ENCODE data around the gene NHERF1. TPM values are rescaled to one million over a fixed set of nuclear protein-coding genes. Genes with fewer than 3 reads are reported as not detected.

Gene NHERF1
- total RNA-seq, 1 donor from 2014 or later, result 36.3 TPM

- DNase-seq (ENCODE audit: low read depth) (no peak), FAIRE-seq (no peak)
- Histone ChIP-seq H3K4me2 (ENCODE audit: low read length) (no peak overlapping the region), H3K9ac (ENCODE audit: low read length) (no peak overlapping the region), H3K9me3 (ENCODE audit: insufficient read depth, low read depth, low read length) (no peaks in the 10 kb centered on the region), H3K4me3 (ENCODE audit: insufficient read depth, low read depth, low read length) (no peak overlapping the region), H3K79me2 (ENCODE audit: insufficient read depth, low read length) (no peaks in the 10 kb centered on the region), H2AFZ (ENCODE audit: low read depth, low read length) (no peak overlapping the region), H3K36me3 (ENCODE audit: insufficient read depth, low read length) (no peaks in the 10 kb centered on the region), H3K4me1 (ENCODE audit: insufficient read depth, low read length) (peaks cover 12% of the 10 kb centered on the region), H4K20me1 (ENCODE audit: insufficient read depth, low read length) (no peaks in the 10 kb centered on the region), H3K27ac (ENCODE audit: low read depth, low read length) (no peak overlapping the region), H3K27me3 (ENCODE audit: insufficient read depth, low read length) (peaks cover 28% of the 10 kb centered on the region)
- no peaks in the 10 kb centered on the region for H3K9me3 Mint-ChIP-seq (ENCODE audit: unreplicated experiment)
- no peak overlapping the region for H3K4me3 Mint-ChIP-seq (ENCODE audit: unreplicated experiment)
- TF ChIP-seq EZH2 (IDR thresholded peaks at IDR 0.05; ENCODE audit: insufficient read depth, low read length), result no peak
- TF ChIP-seq CTCF (IDR thresholded peaks at IDR 0.05; ENCODE audit: insufficient read depth, low read depth, low read length), result no peak
- no peaks in the 10 kb centered on the region for H3K36me3 Mint-ChIP-seq (ENCODE audit: low read depth, unreplicated experiment)
- H3K4me1 Mint-ChIP-seq (ENCODE audit: low read depth, unreplicated experiment), result peaks cover 9% of the 10 kb centered on the region
- H3K27ac Mint-ChIP-seq (ENCODE audit: unreplicated experiment), result no peak overlapping the region
- peaks cover 27% of the 10 kb centered on the region for H3K27me3 Mint-ChIP-seq (ENCODE audit: low read depth, unreplicated experiment)
Observed at GRCh38 chr17:74742153-74742515, 6.3 kb upstream of the NHERF1 start.

- Mint-ChIP-seq H3K4me3 (ENCODE audit: unreplicated experiment) (no peak overlapping the region), H3K27ac (ENCODE audit: unreplicated experiment) (peak overlapping the region; percentile 31), H3K9me3 (ENCODE audit: unreplicated experiment) (no peaks in the 10 kb centered on the region), H3K4me1 (ENCODE audit: low read depth, unreplicated experiment) (peaks cover 11% of the 10 kb centered on the region), H3K27me3 (ENCODE audit: low read depth, unreplicated experiment) (peaks cover 20% of the 10 kb centered on the region), H3K36me3 (ENCODE audit: low read depth, unreplicated experiment) (no peaks in the 10 kb centered on the region)
- no peaks in the 10 kb centered on the region for H3K36me3 ChIP-seq (ENCODE audit: insufficient read depth, low read length)
- no peak overlapping the region for H3K27ac ChIP-seq (ENCODE audit: low read depth, low read length)
- no peak overlapping the region for H3K4me2 ChIP-seq (ENCODE audit: low read length)
- TF ChIP-seq CTCF (IDR thresholded peaks at IDR 0.05; ENCODE audit: insufficient read depth, low read depth, low read length), result no peak
- no peak for TF ChIP-seq EZH2 (IDR thresholded peaks at IDR 0.05; ENCODE audit: insufficient read depth, low read length)
- H3K9me3 ChIP-seq (ENCODE audit: insufficient read depth, low read depth, low read length), result no peaks in the 10 kb centered on the region
- DNase-seq (ENCODE audit: low read depth) (no peak), FAIRE-seq (no peak)
- H3K4me3 ChIP-seq (ENCODE audit: insufficient read depth, low read depth, low read length), result no peak overlapping the region
- no peaks in the 10 kb centered on the region for H3K79me2 ChIP-seq (ENCODE audit: insufficient read depth, low read length)
- peaks cover 20% of the 10 kb centered on the region for H3K27me3 ChIP-seq (ENCODE audit: insufficient read depth, low read length)
- no peaks in the 10 kb centered on the region for H4K20me1 ChIP-seq (ENCODE audit: insufficient read depth, low read length)
- H2AFZ ChIP-seq (ENCODE audit: low read depth, low read length), result no peak overlapping the region
- no peak overlapping the region for H3K9ac ChIP-seq (ENCODE audit: low read length)
- H3K4me1 ChIP-seq (ENCODE audit: insufficient read depth, low read length), result peaks cover 3% of the 10 kb centered on the region
Observed at GRCh38 chr17:74742978-74743545, 5.4 kb upstream of the NHERF1 start.

GRCh38 chr17:74743755-74744154 lies 4.7 kb upstream of the NHERF1 start:
- H3K4me2 ChIP-seq (ENCODE audit: low read length), result no peak overlapping the region
- no peaks in the 10 kb centered on the region for H3K36me3 Mint-ChIP-seq (ENCODE audit: low read depth, unreplicated experiment)
- no peak for TF ChIP-seq CTCF (IDR thresholded peaks at IDR 0.05; ENCODE audit: insufficient read depth, low read depth, low read length)
- TF ChIP-seq EZH2 (IDR thresholded peaks at IDR 0.05; ENCODE audit: insufficient read depth, low read length), result no peak
- H3K9me3 Mint-ChIP-seq (ENCODE audit: unreplicated experiment), result no peaks in the 10 kb centered on the region
- DNase-seq (ENCODE audit: low read depth) (no peak), FAIRE-seq (no peak)
- H4K20me1 ChIP-seq (ENCODE audit: insufficient read depth, low read length), result no peaks in the 10 kb centered on the region
- H3K4me3 Mint-ChIP-seq (ENCODE audit: unreplicated experiment), result no peak overlapping the region
- H3K4me1 ChIP-seq (ENCODE audit: insufficient read depth, low read length), result peaks cover 3% of the 10 kb centered on the region
- peaks cover 13% of the 10 kb centered on the region for H3K27me3 ChIP-seq (ENCODE audit: insufficient read depth, low read length)
- no peaks in the 10 kb centered on the region for H3K79me2 ChIP-seq (ENCODE audit: insufficient read depth, low read length)
- peaks cover 11% of the 10 kb centered on the region for H3K4me1 Mint-ChIP-seq (ENCODE audit: low read depth, unreplicated experiment)
- no peaks in the 10 kb centered on the region for H3K36me3 ChIP-seq (ENCODE audit: insufficient read depth, low read length)
- H3K9ac ChIP-seq (ENCODE audit: low read length), result no peak overlapping the region
- no peak overlapping the region for H3K4me3 ChIP-seq (ENCODE audit: insufficient read depth, low read depth, low read length)
- no peak overlapping the region for H3K27ac ChIP-seq (ENCODE audit: low read depth, low read length)
- no peak overlapping the region for H2AFZ ChIP-seq (ENCODE audit: low read depth, low read length)
- H3K27me3 Mint-ChIP-seq (ENCODE audit: low read depth, unreplicated experiment), result peaks cover 18% of the 10 kb centered on the region
- no peaks in the 10 kb centered on the region for H3K9me3 ChIP-seq (ENCODE audit: insufficient read depth, low read depth, low read length)
- H3K27ac Mint-ChIP-seq (ENCODE audit: unreplicated experiment), result no peak overlapping the region

Data from astrocyte (in vitro differentiated cells and primary cell).